Hypothalamus (tissue), 51 donors: ENCODE measurements around the gene RPL3.

ENCODE experiments used
- DNase-seq, 51 donors: peaks; one replicate each; lab custom pipeline; 2025; lab: John Stamatoyannopoulos, UW

Gene RPL3

DNA sequence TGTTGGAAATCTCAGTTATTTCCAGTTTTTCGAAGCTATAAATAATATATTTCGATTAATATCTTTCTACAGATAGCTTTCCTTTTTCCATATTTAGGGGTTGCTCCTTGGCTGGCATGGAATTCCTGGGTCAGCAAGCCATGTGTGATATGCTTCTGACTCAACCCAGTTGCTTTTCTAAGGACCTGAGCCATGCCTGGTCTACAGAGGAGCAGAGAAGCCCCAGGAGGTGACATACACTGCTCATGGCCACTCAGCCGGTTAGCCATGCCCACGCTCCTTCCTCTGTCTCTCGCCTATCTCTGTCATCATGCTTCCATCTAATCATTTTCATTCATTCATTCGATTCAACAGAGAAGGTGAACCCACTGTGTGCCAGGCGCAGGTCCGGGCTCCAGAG is 51.4 kb downstream of the RPL3 start:
- no peak for DNase-seq

GRCh38 chr22:39266398-39267030 is 52.9 kb downstream of the RPL3 start:
- DNase-seq, result peak in 11 of 51 donors; percentile 14 to 61 (median 27)

- DNase-seq, result no peak
These were observed 54.1 kb downstream of the RPL3 start for GRCh38 chr22:39265143-39265886.

- peak in 21 of 51 donors; percentile 17 to 54 (median 28) for DNase-seq
These were observed 54.9 kb downstream of the RPL3 start for GRCh38 chr22:39264349-39265038.

DNA sequence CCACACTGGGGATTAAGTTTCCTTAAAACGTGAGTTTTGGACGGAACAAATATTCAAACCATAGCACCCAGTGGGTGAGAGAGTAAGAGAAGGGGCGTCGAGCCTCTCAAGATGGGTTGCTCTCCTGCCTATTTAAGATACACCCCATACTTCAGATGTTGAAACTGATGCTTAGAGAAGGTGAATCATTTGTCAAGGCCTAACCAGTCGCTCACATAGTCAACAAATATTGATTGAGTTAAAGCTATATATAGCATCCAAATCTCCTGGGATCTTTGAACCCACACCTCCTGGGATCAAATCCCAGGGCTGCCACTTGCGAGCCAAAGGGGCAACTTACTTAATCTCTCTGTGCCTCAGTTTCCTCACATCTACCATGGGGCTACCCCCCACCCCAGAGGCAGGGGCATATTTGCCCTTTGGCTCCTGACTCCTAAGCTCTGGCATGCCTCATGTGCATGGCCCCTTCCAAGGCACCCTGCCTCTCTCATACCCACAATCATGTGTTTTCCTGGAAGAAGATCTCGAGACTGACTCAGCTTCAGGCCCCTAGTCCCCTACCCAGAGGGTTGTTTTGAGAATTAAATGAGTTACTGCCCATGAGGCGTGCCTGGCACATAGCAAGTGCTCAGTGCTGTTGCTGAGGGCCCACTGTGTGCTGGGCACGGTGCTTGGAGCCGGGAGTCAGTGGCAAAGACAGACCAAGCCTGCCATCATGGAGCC is 55.6 kb downstream of the RPL3 start:
- no peak for DNase-seq
